GM15510 (cell line): ENCODE measurements around the gene DIPK1B.

ENCODE experiments used
- POLR2A ChIP-seq: IDR thresholded peaks from 3 replicates; pipeline ENCODE4 v1.6.1; 2011; ENCODE audit warnings: borderline replicate concordance; ENCODE audit not compliant: insufficient read length; ENCODE audit errors: extremely low read depth

Gene DIPK1B

GRCh38 chr9:136713550-136713949 lies 1.2 kb downstream of the DIPK1B start:
- no peak for TF ChIP-seq POLR2A

GRCh38 chr9:136714096-136714892 lies 1.9 kb downstream of the DIPK1B start:
- no peak for TF ChIP-seq POLR2A

- no peak for TF ChIP-seq POLR2A
These were observed 2.5 kb downstream of the DIPK1B start for GRCh38 chr9:136714893-136715274.

- TF ChIP-seq POLR2A = no peak
These were observed 5.0 kb downstream of the DIPK1B start for GRCh38 chr9:136717399-136717798.

GRCh38 chr9:136718345-136719194 lies 6.2 kb downstream of the DIPK1B start:
- TF ChIP-seq POLR2A = no peak

- TF ChIP-seq POLR2A = no peak
These were observed 7.0 kb downstream of the DIPK1B start for GRCh38 chr9:136719195-136719880.

- no peak for TF ChIP-seq POLR2A
These were observed 8.0 kb downstream of the DIPK1B start for GRCh38 chr9:136720251-136720897.

GRCh38 chr9:136720898-136721338 lies 8.5 kb downstream of the DIPK1B start:
- no peak for TF ChIP-seq POLR2A

- no peak for TF ChIP-seq POLR2A
These were observed 9.1 kb downstream of the DIPK1B start for GRCh38 chr9:136721339-136722092.

- TF ChIP-seq POLR2A = peak; percentile 6
These were observed 10.0 kb downstream of the DIPK1B start for GRCh38 chr9:136722093-136722968.

GRCh38 chr9:136722969-136723356 lies 10.6 kb downstream of the DIPK1B start:
- TF ChIP-seq POLR2A = no peak

GRCh38 chr9:136723362-136723976 lies 11.1 kb downstream of the DIPK1B start:
- TF ChIP-seq POLR2A = no peak

GRCh38 chr9:136723989-136724388 lies 11.6 kb downstream of the DIPK1B start:
- TF ChIP-seq POLR2A = no peak
